NCI-H510A treated with DMSO at 0.1 percent for 48 hours (cell line): Measurements from ENCODE around the gene UBE2D4.

Experiments
- DNase-seq: peaks from one replicate; lab custom pipeline; 2025; lab: John Stamatoyannopoulos, UW

Gene UBE2D4

GRCh38 chr7:43906331-43907010 is 19.8 kb upstream of the UBE2D4 start, which contains the start of gene URGCP:
Gene URGCP, minus strand, starts transcription at chr7:43906596. Its CDS starts 21 bp downstream, at chr7:43906575.
- peak; percentile 45 for DNase-seq

GRCh38 chr7:43914795-43915194 is 11.4 kb upstream of the UBE2D4 start:
- DNase-seq = no peak

GRCh38 chr7:43915907-43916306 is 10.3 kb upstream of the UBE2D4 start:
- no peak for DNase-seq

- DNase-seq = no peak
Measured at GRCh38 chr7:43921423-43921822, 4.8 kb upstream of the UBE2D4 start.

- DNase-seq = no peak
Measured at GRCh38 chr7:43922726-43923125, 3.5 kb upstream of the UBE2D4 start.

GRCh38 chr7:43926798-43927123 is 525 bp downstream of the UBE2D4 start:
- DNase-seq = no peak

GRCh38 chr7:43927810-43928209 is 1.6 kb downstream of the UBE2D4 start:
- no peak for DNase-seq

GRCh38 chr7:43929529-43930457 is 3.6 kb downstream of the UBE2D4 start:
- no peak for DNase-seq

GRCh38 chr7:43931346-43931745 is 5.1 kb downstream of the UBE2D4 start:
- no peak for DNase-seq

- no peak for DNase-seq
Measured at GRCh38 chr7:43933902-43934560, 7.8 kb downstream of the UBE2D4 start.

GRCh38 chr7:43937444-43937843 is 11.2 kb downstream of the UBE2D4 start:
- DNase-seq = no peak

- no peak for DNase-seq
Measured at GRCh38 chr7:43938892-43939482, 12.8 kb downstream of the UBE2D4 start.

- DNase-seq = no peak
Measured at GRCh38 chr7:43942250-43942649, 16.0 kb downstream of the UBE2D4 start.

- no peak for DNase-seq
Measured at GRCh38 chr7:43942997-43943396, 16.8 kb downstream of the UBE2D4 start.

GRCh38 chr7:43943417-43944187 is 17.4 kb downstream of the UBE2D4 start:
- DNase-seq = no peak

GRCh38 chr7:43944286-43944685 is 18.1 kb downstream of the UBE2D4 start:
- no peak for DNase-seq

- DNase-seq = no peak
Measured at GRCh38 chr7:43952028-43952427, 25.8 kb downstream of the UBE2D4 start.

- DNase-seq = no peak
Measured at GRCh38 chr7:43953071-43953470, 26.8 kb downstream of the UBE2D4 start.

GRCh38 chr7:43954524-43955228 is 28.4 kb downstream of the UBE2D4 start:
- DNase-seq = peak; percentile 39

GRCh38 chr7:43956027-43956426 is 29.8 kb downstream of the UBE2D4 start:
- DNase-seq = no peak

GRCh38 chr7:43960933-43961332 is 34.7 kb downstream of the UBE2D4 start:
- no peak for DNase-seq
